HG02885 (cell line): ENCODE results near the gene CEP135.
A peak's percentile ranks its signal among the peaks of the same experiment; 100 is the strongest.

Source experiments
- ATAC-seq: cut with Tn5 transposase; IDR thresholded peaks from one replicate; pipeline ENCODE4 v1.9.1; 2021; ENCODE audit warnings: mild to moderate bottlenecking; ENCODE audit not compliant: unreplicated experiment, poor library complexity

CEP135 gene

DNA sequence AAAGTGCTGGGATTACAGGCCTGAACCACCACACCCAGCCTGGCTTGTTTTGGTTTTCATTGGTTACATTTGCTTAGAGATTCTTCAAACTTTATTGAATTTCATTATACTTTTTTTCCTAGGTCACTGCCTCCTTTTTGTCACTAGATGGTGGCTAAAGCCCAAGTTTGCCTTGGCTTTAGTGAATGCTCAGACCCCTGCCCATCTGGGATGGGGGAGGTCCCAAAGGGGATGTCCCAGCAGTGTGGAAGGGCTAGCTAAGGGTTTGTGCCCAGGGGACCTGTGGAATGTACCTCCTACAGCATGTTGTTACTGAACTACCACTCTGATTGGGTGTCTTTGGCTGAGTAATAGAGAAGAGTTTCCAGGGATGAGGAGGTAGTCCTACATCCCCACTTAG lies 58.4 kb downstream of the CEP135 start:
- no peak for ATAC-seq

DNA sequence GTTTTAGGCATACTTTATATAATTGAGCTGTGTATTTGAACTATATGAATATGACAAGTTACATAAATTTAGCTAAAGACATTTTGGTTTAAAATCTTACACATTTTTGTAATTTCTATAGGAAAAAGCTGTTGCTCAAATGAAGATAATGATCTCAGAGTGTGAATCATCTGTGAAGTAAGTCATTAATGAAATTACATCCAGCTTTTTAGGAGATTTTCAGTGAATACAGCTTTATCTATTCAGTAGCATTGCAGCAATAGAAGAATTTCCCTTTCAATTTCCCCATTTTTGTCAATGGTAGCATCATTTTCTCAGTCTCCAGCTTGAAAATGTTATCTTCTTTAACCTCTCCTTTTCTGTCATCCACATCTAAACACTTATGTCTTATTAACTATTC lies 59.5 kb downstream of the CEP135 start:
- ATAC-seq, result no peak

DNA sequence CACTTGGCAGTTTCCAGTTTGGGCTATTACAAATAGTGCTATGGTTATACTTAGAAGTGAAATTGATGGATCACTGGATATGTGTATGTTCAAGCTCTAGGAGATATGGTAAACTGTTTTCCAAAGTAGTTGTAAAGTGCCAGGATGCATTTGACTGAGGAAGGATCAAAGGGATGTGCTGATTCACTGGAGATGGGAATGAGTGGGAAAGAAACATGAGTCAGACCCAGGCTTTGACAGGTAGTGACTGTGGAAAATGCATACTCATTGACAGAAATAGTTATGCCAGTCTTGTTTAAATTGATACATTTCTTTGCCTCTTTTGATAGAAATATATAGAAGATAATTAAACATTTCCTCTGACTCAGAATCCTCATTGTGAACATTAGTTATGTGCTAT lies 77.9 kb downstream of the CEP135 start:
- no peak for ATAC-seq

DNA sequence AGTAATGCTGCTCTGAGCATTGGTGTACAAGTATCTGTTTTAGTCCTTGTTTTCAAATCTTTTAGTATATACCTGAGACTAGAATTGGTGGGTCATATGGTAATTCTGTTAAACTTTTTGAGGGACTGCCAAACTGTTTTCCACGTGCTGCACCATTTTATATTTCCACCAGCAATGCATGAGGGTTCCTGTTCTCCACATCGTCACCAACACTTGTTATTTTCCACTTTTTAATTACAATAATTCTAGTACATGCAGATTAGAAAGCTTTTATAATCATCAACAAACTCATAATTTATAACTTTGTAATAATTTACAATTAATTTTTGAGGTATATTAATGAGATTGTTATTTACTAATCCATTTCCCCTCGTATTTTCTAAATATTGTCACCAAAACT lies 79.4 kb downstream of the CEP135 start:
- ATAC-seq, result no peak

DNA sequence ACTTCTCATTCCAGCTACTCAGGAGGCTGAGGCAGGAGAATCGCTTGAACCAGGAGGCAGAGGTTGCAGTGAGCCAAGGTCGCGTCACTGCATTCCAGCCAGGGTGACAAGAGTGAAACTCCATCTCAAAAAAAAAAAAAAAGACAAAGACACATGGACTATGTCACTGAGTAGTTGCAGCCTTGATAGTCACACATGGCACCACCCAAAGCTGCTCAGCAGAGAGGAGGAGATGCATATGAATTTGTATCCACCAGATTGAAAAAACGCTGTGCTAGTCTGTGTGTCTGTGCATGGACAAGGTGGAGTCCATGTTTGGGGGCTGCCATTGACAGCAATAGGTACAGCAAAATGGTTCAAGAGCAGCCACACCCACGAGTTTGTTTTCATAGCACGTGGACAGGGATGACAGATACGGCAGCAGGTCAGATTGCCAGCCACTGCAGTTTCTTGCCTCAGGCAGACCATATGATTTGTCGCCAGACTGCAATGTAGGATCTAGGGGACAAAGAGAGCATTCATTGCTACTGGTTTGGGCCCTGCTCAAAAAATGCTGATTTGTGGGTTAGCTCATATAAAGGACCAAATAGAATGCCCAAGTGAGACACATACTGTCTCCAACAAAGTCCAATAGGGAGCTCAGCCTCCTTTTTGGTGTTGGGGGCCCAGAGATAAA lies 89.9 kb downstream of the CEP135 start:
- ATAC-seq, result no peak

DNA sequence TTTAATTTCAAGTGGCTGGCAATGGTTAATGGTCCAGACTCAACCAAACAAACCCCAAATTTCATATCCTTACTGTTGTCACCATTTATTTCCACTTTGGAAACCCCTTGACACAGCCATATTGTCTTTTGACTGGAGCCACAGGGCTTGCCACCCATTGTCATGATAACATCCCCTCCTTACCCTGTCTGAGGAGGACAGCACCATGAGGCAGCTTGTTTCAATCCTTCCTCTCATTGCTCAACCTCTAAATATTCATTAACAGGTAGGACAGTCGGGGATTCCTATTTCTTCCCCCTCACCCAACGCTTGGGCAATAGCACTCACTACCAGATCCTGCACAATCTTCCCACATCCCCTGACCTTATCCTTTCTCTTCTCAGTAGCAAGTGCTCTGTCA lies 92.1 kb downstream of the CEP135 start:
- no peak for ATAC-seq

DNA sequence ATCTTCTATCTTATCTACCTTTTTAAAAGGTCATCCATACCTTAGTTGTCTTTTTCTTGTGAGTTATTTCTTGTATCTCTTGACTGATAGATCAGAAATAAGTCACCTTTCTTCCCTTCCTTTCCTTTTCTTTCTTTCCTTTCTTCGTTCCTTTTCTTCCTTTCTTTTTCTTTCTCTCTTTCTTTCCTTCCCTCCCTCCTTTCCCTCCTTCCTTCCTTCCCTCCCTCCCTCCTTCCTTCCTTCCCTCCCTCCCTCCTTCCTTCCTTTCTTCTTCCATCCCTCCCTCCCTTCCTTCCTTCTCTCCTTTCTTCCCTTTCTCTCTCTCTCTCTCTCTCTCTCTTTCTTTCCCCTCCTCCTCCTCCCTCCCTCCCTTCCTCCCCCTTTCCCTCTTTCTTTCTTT lies 93.5 kb downstream of the CEP135 start:
- no peak for ATAC-seq

DNA sequence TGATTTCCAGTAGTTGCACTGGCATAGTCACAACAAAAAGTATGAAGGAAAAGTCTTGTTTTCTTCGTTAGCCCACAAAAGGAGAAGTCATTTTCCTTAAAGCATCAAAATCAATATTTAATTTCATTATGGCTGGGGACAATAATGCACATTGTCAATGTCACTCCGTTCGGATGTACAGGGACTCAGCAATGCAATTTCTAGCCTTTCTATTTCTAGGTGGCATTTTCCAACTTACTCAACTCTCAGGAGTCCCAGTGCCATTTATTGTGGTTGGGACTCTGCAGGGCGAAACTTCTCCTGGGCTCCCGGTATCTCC lies 99.6 kb downstream of the CEP135 start:
- ATAC-seq, result no peak

DNA sequence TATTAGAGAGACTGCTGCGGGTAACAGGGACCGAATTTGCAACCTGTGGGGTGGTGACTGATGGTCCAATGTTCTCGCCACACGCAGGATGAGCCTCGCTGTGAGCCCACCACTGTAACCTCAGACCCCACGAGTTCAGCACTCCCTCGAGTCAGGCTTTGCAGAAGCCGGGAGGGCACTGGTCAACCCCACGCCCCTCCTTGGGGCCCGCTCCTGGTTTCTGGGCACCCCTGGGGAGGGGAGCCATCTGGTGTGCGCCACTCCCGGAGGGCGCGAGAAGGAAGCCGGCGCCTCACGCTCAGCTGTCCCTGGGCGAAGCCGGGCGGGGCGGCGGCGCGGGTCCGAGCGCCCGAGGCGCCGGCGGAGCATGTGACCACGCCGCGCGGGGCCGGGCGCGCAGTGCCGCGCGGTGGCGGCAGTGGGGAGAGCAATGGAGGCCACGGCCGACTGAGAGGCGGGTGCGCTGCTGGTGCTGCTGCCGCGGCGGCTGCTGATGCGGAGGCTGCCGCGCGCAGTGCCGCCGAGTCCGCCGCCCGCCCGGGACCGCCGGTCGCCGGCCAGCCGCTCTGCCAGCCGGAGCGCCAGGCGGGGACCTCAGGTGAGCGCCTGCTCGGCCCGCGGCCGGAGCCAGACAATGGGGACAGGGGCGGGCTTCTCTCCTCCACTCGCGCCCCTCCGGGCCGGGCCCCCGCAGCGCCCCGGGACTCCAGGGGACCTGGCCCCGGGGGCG lies 100.1 kb downstream of the CEP135 start:
- peak; percentile 95 for ATAC-seq

DNA sequence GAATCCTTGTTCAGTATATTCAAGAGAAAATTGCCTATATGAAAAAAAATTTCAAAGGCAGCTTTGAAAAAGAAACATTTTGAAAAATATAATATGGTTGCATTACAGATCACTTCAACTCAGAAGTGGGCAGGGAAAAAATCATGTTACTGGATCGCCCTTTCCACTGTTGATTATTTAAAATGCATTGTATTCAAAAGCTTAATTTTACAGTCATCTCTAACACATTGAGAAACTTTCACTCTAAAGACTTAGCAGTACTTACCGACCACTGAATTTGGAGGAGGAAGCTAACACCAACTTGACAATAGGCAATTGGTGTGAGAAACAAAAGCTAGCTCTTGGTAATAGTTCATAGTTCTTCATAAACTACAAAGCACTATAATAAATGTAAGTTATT lies 101.9 kb downstream of the CEP135 start:
- ATAC-seq, result no peak

DNA sequence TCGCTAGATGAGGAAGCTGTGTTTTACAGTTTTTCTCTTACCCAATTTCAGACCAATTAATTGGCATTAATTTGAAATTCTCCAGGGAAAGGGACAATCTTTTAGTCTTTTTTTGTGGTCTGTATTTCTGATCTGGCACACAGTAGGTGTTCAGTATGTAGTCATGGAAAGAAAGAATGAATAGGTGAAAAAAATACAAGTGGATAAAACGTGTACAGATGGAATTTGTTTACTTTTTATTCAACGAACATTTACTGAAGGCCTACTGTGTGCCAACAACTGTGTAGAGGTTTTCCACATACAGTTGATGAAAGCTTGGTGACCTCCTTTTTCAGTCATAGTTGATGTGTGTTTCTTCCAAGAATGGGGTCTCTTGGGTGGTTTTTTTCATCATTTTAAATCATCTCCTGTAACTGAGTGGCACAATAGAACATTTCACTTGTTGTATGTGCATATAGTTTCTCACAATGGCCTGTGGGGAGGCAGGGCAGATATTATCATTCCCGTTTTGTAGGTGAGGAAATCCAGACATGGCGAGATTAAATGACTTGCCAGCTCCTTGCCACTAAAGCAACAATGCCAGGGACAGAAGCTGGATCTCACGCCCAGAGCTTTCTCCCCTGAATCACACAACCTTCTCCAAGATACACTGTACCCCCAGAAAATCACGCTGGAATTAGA lies 102.4 kb downstream of the CEP135 start:
- ATAC-seq, result no peak

DNA sequence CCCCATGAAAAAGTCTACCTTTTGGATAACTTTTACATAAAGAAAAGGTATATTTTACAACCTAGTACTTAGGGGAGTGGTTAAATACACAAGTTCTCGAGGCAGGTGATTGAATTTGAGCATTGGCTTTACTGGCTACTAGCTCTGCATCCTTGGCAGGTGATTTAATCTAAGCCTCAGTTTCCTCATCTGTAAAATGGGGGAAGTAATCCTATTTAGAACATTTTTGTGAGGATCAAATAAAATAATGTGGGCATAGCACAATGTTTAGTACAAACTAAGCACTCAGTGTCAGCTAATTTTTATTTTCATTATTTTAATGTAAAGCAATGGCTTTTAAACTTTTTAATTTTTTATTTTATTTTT lies 102.9 kb downstream of the CEP135 start:
- ATAC-seq, result no peak

DNA sequence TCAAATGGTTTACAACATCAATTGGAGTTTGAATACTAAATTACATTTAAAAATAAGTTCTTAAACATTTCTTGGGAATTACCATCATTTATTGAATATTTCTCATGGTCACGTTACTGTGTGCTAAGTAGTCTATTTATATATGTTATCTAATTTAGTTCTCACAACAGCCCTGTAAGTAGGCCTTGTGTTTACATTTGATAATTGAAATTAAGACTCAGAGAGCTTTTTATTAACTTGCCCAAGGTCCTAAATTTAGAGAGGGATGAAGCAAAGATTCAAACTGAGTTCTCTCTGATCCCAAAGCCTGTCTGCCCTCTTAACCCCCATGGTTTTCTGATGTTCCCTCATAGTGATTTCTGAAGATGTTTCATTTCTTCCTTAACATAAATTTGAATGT lies 103.7 kb downstream of the CEP135 start:
- ATAC-seq, result no peak

DNA sequence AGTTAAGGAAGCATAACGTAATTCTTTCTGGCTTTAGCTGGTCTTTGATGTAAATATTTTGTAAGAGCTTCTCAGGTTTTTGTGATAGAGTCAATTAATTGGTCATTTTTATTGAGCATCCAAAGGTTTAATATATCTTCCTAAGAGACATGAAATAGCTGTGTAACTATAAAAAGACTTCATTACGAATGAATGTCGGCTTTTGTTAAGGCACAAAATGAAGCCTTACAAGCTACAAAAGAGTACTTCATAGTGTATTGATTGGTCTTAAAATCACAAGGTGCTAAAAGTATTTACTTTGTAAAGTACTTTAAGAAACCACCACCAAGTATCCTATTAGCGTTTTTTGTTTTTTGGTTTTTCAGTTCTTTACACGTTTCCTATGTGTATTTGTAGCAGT lies 104.2 kb downstream of the CEP135 start:
- ATAC-seq, result no peak

DNA sequence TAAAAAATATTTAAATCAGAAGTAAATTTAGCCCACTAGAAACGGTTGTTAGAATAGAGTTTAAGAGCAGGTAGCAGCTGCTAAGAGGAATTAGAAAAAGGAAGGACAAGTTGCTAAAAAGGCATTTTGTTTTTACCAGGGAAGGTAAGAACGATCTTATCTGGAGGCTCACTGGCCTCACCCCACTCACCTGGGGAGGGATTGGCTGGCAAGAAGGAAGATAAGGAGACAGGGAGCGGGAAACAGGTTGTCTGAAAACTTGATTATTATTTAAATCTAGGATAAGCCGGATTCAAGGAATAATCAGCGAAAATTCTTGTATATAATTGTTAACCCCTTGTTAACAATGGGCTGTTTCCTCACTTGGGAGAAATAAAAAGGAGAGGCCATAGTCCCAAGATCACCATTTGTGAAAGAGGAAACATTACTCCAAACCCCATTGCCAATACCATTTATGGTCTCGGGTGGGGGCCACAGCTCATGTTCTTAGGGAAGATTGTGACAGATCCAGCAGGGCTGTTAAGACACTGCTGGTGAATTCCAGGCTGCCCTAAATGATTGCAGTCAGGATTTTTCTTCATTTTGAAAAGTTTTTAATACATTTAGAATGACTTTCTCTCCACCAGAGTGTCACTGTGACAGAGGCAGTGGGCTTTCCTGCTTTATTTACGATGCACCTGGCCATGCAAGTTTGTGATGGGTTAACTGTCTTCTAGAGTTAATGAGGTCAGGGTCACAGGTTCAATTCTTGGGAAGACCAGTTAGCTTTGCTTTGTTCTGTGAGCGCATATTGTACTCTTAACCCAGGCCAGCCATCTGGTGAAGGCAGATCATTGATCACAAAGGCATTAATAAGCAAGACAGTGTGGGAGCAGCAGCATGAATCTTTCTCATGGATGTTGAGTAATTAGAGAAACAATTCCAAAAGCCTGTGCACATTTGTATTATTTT lies 106.6 kb downstream of the CEP135 start:
- ATAC-seq, result no peak

DNA sequence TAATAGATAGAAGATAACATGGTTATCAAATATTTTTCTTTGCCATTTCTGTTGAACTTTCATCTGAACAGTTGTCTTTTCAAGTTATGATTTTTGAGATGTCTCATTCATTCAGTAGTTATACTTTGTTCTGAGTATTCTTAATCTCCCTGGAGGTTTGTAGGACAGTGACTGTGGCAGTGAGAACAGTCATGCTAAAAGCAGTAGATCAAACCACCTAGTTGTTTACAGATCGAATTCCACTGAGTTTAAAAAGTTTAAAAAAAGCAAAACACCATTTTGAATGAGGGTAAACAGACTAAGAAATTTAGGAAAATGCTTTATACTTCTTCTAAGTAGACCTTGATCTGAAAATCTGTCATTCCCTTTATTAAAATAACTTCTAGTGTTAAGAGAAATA lies 107.2 kb downstream of the CEP135 start:
- ATAC-seq, result no peak

DNA sequence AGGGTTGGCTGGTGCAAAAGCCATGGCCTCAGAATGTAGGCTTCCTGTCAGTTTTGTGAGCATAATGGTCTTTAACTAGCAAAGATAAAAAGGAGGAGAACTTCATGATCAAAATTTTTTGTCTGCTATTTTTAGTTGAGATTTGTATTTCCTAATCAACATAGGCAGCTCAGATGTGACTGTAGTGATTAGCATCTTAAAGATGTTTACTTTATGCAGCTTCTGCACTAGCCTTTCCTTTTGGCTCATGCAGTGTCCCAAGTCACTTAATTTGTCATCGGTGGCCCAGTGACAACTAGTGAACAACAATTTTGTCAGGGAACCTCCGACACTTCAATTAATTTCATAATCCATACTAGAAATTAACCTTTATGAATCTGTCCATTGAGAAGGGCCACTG lies 109.8 kb downstream of the CEP135 start:
- ATAC-seq, result no peak

DNA sequence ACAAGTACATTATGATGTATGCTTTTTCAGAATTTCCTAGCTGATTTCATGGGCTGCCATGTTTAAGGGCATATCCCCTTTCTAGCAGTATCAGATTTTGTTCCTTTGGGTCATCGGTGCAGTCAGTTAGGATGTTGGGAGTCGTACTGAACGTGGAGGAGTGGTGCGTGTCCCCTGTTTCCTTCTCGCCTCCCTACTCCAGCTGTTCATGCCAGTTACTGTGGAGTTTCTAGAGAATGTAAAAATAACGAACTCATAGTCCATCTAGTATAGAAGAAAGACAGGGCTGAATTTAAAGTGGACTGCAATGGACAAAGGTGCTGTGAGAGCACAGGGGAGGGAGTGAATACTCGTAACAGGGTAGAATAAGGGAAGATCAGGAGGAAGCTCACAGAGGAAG lies 111.3 kb downstream of the CEP135 start:
- no peak for ATAC-seq

DNA sequence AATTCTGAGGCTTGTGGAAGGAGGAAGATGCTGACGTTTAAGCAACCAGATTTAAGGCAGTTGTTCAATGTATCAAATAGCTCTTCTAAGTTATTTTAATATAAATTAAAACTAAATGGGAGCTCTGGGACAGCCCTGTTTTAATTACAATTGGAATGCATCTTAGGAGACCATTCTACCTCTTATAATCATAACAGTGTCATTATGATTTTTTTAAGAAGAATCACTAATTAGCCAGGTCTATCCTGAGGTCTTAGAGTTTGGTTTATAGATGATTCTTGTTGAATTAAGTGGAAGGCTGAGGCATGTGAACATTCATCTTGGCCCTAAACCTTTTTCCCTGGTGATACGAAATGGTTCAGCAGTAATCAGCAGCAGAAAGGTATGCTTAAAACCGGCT lies 113.4 kb downstream of the CEP135 start:
- ATAC-seq, result no peak

DNA sequence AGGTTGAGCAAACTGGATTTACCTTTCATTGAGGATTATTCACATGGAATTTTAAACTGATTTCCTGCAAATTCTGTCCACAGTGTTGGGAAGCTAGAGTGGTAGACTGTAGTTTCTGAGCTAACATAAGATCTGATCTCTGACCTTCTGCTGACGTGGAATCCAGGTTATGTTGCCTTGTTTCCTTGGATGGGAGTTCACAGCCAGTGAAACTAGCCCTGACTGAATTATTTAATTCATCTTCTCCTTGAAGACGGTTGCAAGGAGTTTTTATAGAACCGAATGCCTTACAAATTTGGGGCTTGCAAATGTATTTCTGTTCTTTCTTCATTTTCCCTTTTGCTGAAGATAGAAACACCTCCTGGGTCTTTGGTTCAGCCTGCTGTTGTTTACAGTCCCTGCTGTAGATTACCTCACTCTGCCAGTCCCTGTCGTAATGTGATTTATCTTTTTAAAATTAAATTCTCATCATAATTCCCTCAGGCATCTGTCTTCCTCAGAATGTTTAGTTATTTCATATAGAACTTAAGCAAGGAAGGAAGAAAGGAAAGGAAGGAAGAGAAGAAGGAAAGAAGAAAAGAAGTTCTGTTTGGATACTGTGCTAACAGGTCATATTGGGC lies 113.9 kb downstream of the CEP135 start:
- ATAC-seq, result no peak
